GM18498 (cell line): ENCODE results near the gene RAPGEF5.

ENCODE experiments used
- ATAC-seq: cut with Tn5 transposase; IDR thresholded peaks from one replicate; pipeline ENCODE4 v1.9.1; 2021; ENCODE audit warnings: mild to moderate bottlenecking, moderate library complexity; ENCODE audit not compliant: unreplicated experiment

RAPGEF5 gene

DNA sequence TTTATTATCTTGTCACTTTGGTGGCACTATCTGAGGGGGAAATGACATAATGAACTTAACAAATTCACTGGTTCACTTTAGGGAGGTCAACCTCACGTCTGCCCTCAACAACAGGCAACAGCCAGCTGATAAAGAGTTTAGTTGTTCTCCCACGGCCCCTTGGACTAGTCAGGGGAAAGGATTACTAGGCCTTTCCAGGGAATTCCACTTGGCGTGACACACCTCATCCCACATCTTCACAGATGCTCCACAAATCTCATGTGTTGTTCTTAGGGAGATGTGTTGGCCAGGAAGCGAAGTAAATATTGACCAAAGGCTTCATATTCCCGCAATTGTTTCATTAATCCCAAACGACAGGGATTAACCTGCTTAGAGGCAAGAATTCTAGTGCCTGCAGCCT lies 227.8 kb downstream of the RAPGEF5 start:
- no peak for ATAC-seq

DNA sequence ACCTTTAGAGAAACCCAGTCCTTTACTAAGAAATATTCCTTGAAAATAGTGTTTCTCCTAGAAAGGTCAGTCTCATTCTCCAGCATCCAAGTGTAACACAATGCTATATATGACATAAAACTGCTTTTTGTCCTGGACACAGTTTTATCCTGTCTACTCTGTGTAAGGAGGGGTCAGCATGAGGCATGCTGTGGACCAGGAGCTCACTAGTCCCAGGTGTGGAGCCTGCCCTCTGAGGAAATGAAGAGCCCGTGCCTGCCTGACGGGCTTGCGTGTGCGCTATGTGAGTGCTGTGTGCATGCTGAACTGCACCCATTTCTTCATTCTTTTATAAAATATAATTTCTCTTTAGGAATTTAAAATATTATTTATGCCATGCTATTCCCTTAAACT lies 228.4 kb downstream of the RAPGEF5 start:
- ATAC-seq = no peak

DNA sequence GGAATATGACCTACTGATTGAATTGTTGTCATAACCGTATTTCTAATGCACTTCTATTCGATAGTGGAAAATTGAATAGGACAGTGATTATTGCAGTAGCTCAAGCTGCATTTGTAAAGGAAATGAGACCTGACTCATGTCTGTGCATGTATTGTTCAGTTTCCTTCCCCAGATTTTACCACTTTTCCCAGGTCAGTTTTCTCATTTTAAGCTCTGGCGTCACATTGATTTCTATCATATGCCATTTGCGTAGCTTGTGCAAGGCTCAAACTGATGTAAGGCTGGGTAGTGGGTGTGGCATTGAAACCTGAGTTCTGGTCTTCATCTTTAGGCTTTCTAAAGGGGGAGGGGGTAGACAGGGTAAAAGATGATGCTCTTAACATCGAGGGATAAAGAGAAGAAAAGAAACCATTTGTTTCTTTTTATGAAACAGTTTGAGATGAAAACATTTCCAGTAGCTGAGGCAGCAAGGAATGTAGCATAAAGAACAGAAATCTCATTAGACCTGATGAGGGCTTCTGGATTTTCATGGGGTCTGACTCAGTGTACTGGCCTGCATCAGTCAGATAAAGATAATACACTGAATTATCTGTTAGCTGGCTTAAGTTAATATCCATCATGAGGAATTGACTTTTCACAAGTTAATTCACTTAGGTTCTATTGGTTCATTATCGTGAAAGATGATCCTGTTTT lies 229.0 kb downstream of the RAPGEF5 start:
- no peak for ATAC-seq

DNA sequence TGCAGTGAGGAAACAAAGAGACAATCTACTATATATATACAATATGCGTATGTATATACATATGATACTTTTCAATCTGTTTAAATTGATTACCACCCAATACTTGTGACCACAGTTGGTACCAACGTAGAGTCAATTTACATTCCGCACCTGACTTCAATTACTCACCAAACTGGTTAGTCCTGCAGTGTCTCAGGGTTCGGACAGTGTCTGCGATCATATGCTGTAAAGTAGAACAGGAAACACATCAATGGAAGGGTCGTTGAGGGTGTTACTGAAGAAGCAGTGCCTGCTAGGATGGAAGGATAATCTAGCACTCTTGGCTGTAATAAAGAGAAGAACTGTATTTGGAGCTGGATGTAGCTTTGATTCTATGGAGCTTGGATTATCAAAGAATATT lies 231.5 kb downstream of the RAPGEF5 start:
- ATAC-seq = no peak

DNA sequence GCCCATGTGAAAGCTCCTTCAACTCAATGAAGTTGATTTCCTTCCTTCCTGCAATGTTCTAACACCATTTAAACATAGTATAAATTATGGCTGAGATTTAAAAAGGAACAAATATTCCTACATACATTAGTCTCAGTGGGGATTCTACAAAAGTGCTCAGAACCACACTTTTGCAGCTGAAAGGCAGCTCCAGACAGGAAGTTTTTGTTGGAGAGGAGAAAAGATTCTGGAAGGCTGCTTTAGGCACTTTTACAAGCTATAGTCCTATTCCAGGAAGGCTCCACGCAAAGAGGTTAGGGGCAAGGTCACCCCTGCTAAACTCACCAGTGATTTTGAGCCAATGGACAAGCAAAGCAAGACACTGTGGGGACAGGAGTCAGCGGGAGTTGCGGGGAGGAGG lies 232.0 kb downstream of the RAPGEF5 start:
- ATAC-seq = no peak

DNA sequence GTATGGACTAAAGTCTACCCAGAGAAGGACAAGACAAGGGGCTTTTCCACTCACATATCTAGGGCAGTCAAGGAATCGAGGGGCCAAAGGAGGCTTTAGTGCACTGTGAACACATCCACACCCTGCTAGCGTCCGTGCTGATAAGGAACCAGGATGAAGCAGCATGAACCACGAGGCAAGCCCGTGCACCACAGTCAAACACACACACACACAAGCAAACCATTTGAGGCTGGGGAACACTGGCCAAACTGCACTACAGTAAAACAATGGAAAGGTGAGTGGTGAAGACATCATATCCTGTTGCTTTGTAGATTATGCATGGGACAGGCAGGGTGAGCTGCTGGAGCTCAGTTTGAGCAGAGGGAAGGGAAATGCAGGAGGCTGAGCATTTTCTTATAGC lies 233.8 kb downstream of the RAPGEF5 start:
- no peak for ATAC-seq

DNA sequence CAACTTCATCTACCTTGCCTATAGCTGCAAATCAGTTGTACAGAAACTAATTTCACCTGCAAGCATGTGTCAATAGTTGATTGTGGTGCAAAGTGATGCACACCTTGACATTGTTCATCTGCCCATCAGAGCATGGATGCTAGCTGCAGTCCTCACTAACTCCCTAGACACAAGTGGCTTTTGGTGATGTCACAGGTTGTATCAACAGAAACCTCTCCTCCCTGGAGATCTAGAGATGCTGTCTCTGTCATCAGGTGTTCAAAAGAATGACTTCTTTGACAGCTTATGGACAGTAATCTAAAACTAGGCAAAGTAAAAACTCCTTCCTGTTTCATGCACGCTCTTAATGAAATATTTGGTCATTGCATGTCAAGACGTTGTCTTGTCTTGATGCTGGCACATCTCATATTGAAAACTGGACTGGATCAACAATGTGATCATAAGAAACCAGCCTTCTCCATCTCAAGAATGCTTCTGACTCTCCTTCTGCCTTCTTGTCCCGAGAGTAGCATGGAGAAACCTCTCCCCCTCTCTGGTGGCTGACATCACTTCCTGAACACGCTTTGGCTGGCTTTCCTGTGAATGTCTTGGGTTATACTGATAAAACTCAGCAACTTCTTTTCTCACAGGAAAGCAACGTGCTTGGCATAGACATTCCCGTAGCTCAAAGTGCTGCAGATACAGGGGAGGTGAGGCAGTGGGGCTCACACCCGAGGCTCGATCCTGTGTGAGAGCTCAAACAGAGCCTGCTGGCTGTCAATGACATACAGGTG lies 235.1 kb downstream of the RAPGEF5 start:
- no peak for ATAC-seq

DNA sequence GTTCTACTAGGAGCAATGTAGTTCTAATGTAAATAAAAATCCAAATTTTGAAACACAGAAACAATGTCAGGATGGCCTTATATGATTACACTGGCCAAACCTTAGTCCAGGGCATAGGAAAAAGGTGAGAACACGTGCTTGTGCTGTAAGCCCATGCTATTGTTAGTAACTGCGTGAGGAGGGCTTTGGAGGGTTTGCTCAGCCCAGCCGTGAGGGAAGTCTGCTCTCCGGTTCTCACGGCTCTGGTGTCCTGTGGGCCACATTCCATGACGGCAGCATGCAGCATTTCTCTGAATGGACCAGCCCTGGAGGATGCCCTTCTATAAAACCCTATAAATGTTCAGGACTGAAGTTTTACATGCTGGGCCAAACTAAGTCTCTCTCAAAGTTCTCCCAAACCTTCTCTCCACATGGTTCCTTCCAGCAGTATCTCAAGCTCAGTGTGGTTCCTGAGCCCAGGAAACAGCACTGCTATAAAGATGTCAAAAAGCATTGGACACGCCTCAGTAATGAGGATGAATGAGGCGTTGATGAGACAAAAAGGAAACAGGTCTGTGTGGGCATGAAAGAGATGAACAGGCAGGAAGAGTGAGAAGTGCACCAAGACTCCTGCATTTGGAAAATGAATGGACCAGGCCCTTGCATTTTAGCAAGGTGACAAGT lies 236.4 kb downstream of the RAPGEF5 start:
- no peak for ATAC-seq

DNA sequence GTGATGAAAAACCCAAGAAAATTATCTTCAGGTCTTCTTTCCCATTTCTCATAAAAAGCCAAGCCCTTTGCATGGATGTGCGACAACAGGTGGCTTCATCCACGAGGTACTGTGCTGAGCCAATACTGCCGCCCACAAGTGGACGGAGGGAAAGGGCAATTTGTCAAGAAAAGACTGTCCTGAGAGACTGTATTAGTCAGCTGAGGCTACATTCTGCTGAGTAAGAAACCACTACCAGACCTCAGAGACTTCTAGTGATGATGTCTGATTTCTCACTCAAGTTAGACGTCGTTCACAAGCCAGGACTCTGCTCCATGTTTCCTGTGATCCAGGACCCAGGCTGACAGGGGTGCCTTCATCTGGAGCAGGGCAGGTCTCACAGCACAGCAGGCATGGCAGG lies 239.7 kb downstream of the RAPGEF5 start:
- ATAC-seq = no peak

DNA sequence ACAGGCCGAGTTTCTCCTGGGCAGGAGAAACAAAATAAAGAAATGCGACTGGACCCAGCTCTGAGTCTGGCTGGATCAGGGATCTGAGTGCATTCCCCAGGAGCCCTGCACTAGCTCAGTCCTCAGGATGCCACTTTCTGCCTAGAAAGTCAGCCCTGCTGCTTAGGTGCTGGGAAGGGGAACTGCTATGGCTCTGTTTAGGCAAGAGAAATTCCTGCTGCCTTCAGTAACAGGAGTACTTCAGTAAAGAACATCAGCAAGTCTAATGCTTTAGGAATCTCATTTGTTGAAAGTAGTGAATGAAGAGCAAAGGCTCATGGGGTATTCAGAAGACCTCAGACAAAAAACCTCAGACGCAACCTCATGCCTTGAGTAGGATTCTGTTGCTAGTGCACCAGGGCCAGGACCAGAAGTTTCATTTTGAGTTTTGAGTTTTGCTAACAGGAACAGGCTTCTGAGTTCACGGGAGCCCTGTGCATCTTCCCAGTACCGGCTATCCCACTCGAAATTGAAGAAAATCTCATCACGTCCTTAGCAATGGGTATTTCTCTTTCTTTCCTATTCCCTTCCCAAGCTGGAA lies 240.4 kb downstream of the RAPGEF5 start:
- no peak for ATAC-seq

DNA sequence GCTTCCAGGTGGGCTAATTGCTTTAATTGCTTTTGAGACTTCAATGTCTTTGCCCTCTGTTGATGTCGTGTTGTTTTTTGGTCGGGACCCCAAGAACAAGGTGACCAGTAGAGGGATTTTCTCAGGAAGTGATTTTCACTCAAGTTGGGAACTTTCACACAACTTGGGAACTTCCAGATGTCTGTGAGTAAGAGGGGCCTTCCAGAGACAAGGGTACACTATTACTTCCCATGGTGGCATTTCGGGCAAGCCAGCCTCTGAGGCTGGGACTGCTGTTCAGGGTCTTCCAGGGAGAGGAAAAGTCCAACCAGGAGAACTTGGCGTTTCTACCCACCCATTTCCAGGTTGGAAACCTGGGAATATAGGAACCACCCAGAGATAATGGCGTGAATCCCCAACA lies 241.3 kb downstream of the RAPGEF5 start:
- no peak for ATAC-seq

DNA sequence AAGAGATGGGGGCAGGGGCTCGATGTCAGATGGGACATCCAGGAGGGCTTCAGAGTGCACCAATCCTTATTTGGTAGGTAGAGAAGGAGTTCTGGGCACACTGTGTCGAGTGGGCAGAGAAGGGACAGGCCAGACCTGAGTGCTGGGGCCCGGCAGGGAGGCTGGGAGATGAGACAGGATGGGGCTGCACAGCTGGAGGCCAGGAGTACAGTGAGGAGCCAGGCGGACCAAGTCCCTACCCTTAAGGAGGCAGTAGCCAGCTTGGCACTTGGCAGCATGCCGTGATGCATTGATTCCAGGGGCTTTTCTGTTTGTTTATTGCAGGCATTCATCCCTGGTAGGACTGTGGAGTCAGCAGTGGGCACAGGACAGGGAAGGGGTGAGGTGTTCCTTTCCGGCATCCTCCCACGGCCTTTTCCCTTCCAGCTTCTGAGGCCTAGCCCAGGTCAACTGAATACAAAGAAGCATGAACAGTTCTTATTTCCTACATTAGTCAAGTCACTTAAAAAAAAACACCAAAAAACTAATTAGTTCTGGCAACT lies 242.4 kb downstream of the RAPGEF5 start:
- no peak for ATAC-seq

DNA sequence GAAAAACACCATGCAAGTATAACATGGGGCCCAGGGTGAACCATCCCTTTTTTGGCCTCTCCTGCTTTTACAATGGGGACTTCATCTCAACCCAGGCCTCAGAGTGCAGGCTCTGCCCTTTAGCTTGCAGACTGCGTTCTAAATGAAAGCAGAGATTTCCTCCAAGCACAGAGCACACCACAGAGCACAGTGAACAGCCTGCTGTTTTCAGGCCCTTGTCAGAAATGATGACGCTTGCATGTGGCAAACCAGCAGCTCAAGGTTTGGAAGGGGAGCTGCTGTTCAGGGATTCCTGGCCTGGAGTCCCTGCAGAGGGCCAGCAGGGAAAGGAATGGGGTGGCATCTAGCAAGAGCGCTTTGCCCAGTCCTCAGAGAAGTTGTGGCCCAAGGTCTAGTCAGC lies 243.9 kb downstream of the RAPGEF5 start:
- no peak for ATAC-seq

DNA sequence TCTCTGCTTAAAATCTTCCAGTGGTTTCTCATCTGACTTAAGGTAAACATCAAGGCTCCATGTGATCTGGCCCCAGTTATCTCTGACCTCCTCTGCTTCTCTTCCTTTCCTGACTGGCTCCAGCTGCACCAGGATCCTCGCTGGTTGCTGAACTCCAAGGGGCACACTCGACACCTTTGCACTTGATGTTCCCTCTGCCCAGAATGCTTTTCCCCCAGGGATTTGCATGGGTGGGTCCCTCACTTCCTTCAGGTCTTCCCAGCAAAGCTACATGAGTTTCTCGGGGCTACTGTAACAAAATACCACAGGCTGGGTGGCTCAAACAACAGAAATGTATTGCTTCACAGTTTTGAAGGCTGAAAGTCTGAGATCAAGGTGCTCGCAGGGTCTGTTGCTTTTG lies 245.3 kb downstream of the RAPGEF5 start:
- ATAC-seq = no peak

DNA sequence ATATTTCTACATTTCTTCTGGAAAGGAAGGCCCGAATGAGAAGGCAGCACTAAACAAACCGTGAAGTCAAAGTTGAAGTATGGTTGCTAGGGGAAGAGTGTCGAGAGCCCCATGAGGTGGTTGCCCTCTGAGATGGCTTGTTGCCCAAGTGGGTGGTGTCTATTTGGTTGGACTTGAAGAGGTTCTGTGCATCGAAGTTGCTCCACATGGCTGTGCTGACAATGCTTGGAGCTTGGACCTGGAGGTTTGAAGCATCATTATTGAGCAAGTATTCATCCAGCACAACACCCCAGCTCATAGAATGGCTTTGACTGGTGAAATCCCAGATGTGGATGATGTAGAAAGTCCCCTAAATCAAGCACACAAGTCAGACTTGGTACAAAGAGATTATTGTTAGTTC lies 246.1 kb downstream of the RAPGEF5 start:
- ATAC-seq = no peak

DNA sequence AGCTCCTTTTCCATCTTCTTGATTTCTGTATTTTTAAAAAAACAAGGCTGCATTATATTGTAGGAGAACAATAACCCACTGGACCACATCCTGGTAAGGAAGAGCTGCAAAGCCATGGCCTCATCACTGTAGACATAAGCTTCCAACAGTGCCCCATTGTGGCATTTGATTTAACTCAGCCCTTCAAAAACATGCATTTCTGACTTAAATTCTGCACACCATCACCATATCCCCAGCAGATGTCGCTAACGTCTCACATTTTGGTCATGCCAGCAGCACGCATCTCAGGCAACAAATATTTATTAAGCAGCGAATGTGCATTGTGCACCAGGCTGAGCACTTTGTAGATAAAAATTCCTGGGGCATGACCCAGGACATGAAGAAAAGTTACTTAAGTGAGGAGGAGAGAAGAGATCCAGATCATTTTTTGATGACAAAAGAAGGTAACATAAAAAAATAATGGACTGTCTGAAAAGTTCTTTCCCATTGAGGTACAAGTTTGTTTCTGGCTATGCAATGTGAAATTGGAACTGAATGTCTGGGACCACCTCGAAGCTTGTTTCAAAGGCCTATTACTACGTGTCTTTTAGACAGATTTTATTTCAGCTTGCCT lies 246.6 kb downstream of the RAPGEF5 start:
- peak; percentile 65 for ATAC-seq

DNA sequence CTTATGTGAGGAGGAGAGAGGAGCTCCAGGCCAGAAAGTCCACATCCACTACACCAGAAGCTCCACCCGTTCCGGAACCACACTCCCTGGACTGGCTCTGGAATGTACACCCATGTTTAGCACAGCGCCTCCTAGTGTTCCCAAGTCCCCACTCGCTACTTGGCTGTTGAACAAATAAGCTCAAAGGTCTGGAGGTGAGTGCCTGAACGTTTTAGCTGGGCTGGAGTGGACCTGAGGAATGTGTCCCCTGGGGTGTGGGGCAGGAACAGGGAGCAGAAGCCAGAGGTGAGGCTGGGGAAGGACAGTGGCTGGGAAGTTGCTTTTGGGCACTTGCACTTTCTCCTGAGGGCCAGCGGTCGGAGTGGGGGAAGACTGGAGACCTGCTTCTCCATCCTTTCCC lies 247.2 kb downstream of the RAPGEF5 start:
- no peak for ATAC-seq

DNA sequence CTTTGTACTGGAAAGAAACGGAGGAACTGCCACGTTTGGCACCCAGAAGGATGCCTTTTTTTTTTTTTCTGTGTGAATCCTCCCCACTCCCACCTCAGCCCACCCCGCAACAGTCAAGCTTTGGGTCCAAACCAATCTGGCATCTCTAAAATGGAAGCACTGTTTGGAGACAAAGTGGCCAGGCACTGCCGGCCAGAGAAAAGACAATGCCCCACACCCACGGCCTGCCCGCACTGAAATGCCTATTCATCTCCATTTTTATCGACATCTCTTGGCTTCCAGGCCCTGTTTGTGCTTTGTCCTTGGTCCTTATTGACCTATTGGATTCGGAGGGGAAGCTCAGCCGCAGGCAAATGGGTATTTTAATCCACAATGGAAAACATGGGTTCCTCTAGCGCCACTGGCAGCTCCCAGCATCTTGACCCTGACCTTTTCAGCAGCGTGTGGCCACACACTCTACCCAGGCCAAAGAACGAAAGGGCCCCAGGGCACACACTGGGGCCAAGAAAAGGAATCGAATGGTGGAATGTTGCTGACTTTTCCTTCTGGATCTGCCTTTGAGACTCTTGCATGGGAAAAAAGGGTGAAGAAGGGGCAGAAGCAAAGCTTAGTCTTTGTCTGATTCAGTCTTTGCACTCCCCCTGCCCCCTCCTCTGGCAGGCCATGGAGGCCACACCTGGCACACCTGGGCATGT lies 248.7 kb downstream of the RAPGEF5 start:
- ATAC-seq = no peak

DNA sequence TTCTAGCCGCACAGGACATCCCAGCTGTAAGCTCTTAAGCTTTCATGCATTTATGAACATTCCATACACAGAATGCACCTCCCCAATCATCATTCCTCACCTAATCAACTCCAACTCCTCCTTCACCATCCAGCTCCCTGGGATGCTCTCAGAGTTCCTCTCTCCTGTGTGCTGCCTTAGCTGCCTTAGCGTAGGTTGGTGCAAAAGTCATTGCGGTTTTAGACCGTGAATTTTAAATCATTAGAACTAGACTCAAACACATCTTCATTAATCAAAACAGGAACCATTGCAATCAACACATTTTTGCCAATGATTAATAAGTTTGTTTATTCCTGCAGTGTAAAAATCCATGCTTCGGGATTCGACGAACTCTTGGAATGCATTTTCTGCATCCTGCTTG lies 251.4 kb downstream of the RAPGEF5 start:
- no peak for ATAC-seq
